HG03280 (cell line): ENCODE results near the gene C10orf105.

Source experiments
- ATAC-seq: cut with Tn5 transposase; IDR thresholded peaks from one replicate; pipeline ENCODE4 v1.9.1; 2021; ENCODE audit warnings: mild to moderate bottlenecking, moderate library complexity; ENCODE audit not compliant: unreplicated experiment

Gene C10orf105

GRCh38 chr10:71703577-71703976 is 16.0 kb downstream of the C10orf105 start:
- ATAC-seq, result no peak

GRCh38 chr10:71701496-71702132 is 18.0 kb downstream of the C10orf105 start:
- ATAC-seq, result no peak

GRCh38 chr10:71700731-71701368 is 18.7 kb downstream of the C10orf105 start:
- ATAC-seq, result no peak

GRCh38 chr10:71698737-71699136 is 20.8 kb downstream of the C10orf105 start:
- no peak for ATAC-seq

DNA sequence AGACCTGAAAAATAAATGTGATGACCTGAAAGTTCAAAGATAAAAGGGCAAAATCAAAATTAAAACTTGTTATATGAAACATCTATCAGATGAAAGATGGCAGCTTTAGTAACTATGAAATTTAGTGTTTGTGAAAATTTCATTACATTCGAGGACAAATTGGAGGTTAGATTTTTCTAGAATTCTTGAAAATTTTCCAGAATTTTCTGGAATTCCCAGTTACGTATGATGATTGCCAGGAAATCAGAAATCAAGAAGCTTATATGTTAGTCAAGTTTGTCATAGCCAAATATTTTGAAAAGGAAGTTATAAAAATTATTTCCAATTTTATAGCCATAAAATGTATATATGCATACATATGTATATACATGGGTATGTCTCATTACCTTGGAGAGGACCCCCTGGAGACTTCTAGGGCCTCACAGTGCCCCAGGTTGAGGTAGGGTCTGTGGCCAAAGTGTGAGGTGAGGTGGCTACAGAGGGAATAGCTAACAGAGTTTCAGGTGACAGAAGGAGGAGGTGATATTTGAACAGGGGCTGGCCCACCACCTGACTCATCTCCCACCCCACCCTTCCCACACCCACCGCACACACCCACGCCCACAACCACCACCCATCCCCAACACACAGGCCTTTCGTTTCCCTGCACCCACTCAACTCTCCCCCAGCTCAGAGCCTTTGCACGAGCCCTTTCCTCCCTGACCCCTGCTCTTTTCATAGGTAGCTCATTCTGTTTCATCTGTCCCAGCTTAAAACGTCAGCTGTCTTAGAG is 21.5 kb downstream of the C10orf105 start:
- ATAC-seq, result no peak

GRCh38 chr10:71696628-71697326 is 22.8 kb downstream of the C10orf105 start:
- no peak for ATAC-seq

DNA sequence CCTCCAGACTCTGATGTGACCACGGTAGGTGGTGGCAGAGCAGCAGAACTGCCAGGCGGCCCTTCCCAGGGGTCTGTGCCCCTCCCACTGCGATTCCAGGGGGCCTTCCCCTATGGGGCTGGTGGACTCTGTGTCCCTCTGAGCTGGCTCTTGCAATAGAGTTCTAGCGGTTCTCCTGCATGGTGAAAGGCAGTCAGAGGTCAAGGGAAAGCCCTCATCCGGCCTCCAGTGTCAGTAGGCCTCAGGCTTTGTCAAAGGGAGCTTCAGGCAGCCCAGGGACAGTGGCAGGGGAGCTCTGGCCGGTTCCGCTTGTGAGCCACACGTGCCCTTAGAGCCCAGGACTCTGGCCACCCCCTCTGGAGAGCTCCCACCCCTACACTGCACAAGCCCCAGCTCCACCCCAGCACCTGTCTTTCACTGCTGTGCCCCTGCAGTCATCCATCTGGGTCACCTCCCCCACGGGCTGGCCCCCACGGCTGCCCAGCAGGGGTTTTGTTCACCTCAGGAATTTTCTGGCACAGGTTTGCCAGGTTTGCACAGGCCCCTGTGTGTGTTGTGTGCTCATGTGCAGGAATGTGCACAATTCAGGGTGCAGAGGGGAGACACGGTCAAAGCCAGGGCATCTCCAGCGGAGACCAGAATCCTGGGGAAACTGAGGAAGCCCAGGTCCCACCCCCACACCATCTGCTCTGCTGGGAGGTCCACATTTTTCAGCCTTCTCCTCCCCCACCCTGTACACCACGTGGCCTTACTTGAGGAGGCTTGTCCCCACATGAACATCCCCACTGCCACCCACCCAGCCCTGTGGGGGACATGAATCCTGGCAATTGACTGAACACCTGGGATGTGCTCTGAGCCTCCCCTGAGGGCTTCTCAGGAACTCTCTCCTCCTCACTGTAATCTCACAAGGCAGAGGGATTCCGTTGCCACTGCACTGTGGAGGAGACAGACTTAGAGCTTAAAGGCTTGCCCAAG is 23.8 kb downstream of the C10orf105 start:
- ATAC-seq, result no peak

DNA sequence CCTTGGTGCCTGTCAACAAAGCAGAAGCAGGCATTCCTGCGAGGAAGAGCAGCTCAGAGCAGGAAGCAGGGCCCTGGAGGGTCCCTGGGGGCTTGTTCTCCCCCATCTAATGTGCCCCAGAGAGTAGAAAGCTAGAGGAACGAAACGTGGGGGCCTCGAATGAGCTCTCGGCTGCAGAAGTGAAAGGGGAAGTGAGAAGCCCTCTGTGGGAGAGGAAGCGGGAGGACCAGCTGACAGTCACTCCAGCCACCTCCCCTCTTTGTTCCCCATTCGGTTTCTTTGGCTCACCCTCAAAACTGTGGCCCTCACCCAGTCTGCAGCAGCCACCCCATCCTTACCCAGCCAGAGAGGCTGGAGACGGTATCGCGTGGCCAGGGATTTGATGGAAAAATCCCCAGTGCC is 25.0 kb downstream of the C10orf105 start:
- ATAC-seq, result peak; percentile 90

GRCh38 chr10:71694039-71694501 is 25.5 kb downstream of the C10orf105 start:
- peak; percentile 13 for ATAC-seq

DNA sequence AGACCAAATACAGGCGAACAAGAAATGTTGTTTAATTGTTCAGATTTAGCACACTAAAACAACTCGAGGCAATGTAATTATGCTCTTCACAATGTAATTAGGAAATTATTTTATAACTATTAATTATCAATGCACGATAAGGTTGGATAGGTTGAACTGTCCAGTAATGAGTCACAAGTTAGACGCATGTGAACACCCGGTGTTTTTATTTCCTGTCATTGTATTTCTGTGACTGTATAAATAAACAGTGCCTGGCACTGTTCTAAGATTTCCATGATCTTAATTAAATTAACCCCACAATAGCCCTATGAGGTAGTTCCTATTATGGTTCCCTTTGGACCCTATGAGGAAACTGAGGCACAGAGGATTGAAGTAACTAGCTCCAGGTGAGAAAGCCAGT is 26.2 kb downstream of the C10orf105 start:
- ATAC-seq, result no peak

DNA sequence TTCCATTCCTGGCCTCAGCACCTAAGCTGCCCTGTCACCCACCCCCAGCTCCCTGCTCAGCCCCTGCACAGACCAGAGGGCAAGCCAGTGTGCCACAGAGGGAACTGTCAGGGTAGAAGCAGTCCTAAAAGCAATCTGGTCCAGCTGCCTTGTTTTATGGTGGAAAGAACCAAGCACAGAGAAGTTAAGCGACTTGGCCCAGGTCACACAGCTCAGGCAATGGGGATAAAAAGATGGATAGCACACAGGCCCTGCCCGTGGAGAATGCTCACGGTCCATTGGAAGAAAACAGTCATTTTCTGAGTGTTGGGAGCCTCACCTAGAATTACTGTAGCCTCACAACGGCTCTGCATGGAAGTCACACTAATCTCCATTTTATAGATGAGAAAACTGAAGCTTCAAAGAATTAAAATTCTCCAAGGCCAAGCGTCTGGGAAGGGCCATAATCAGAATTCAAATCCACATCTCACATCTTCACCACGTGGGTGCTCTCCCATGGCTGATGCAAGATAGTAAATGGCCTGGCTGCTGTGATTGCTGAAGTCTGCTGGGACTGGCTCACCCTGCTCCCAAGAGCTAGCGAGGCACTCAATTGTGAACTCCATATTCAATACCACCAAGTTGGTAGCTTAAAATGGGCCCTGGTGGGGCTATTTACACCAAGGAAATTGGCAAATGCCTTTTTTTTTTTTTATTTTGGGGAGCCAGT is 26.8 kb downstream of the C10orf105 start:
- no peak for ATAC-seq

- ATAC-seq, result no peak
Measured at GRCh38 chr10:71691405-71691804, 28.2 kb downstream of the C10orf105 start.

DNA sequence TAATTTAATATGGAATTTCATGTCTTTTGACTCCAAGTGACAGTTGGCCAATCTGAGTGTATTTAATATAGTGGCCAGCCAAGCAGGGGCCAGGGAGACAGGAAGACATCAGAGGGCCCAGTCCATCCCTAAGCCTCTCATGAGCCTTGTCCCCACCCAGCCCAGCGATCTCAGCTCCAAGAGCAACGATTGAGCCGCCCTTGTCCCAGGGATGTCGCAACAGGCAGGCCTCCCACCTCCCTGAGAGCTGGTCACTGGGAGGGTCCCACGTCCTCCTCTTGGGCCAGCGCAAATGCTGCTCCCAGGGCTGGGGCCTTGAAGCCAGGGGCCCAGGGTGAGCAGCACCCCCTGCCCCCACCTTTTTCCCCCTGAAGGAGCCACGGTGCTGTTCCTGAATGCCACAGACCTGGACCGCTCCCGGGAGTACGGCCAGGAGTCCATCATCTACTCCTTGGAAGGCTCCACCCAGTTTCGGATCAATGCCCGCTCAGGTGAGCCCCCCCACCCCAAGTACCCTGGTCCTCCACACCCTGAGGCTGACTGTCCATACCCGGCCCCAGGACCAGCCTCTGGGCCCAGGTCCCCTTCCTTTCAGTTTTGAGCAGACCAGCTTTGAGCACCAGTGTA is 29.4 kb downstream of the C10orf105 start:
- ATAC-seq, result no peak

GRCh38 chr10:71688256-71688655 is 31.3 kb downstream of the C10orf105 start:
- no peak for ATAC-seq

DNA sequence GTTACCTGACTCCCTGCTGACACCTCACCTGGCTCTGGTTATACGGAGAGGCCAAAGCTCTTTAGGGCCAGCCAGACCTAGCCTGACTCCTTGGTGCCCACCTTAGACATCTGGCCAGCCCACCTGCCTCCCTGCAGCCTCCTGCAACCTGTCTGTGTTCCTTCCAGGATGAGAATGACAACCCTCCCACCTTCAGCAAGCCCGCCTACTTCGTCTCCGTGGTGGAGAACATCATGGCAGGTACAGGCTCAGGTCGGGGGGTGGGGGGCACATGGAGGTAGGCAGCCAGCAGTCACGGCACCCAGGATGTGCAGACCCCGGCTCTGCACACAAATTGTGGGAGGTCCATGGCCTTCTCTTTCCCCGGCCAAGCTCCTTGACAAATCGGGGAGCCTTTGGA is 32.1 kb downstream of the C10orf105 start:
- ATAC-seq, result no peak

DNA sequence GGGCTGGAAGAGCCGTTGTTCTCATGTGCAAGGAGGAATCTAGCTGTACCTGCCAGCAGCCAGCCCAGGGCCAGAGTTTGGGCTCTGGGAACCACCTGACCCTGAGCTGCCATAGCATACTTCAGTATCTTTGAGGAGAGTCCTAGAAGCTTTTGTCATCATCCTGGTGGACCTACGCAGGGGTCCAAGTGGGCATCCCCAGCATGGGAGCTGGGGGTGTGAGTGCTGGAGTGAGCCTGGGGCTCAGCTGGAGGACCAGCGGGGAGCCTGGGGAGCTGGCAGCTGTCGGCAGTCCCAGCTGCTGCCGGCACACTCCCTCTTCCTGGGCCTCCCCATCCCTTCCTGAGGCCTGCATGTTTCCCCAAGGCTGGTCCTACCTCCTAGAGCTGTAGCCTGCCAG is 32.5 kb downstream of the C10orf105 start:
- ATAC-seq, result no peak

DNA sequence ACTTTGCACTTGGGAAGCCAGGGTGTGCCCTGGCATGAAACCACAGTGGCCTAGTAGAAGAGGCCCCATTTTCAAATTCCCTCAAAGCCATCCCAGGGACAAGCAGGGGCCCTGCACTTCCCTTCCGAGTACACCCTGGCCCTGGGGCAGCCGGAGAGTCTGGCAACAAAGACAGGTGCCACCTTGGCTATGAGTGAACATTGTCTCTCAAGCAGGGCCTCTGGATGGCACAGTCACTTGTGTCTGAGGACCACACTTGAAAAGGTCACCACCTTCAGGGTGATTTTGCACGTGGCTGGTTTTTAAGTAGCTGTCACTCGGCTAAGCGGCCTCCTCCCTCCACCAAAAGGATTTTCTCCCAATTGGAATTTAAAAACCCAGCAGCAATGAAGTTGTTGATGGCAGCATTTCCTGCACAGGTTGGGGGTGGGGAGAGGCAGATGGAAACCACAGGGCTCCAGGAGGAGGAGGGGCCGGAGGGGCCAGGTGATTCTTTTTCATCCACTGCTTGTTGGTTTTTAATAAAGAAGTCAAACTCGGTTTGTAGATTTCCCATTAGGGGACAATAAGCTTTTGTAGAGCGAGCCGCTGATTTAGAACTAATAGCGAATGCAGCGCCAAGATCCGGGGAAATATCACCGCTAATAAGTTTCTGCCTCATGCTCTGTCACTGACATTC is 33.9 kb downstream of the C10orf105 start:
- ATAC-seq, result no peak

DNA sequence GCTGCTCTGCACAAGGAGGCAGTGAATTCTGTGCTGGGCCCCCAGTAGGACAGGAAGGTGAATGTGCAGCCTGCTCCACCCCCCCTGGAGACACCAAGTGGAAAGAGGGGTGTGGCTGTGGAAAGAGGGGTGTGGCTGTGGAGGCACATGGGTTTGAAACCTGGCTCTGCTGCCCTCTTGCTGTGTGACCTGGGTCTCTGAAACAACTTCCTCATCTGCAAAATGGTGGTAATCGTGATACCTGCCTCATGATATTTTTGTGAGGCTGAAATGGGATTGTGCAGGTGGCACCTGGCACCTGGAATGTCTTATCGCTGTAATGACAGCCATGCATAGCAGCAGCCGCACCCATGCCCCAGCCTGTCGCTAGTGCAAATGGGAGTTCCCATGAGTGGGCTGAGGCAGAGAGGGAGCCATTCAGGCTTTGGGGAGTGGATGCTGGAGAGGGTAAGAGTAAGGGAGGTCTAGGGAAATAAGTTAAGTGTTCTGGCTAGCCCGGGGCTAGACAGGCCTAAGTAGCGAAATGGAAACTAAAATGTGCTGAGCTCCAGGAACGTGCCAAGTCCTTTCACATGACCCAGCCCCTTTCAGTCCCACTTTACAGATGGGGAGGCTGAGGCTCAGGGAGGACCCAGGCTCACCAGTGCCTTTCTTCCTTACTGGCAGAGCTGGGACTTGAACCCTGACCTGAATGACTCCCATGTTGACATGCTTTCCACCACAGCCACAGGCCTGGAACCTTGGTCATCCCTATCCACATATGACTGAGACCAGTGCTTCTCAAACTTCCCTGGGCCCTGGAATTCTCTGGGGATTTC is 35.0 kb downstream of the C10orf105 start:
- ATAC-seq, result no peak
